Right lobe of liver (tissue), 4 donors: ENCODE data around the gene LOC101059915.

ENCODE experiments used
- POLR2A ChIP-seq: fragments of 450-650 bp; IDR thresholded peaks from one replicate; pipeline ENCODE4 v1.6.1; 2017; ENCODE audit warnings: antibody characterized with exemption, mild to moderate bottlenecking
- TF ChIP-seq, protein P1 (sequence below), 4 donors: fragments of 200-600 bp in 3 of 4; fragments of 450-650 bp in 1 of 4; IDR thresholded peaks; one replicate each; pipeline versions ENCODE4 v1.5.1 to v1.8.0; 2016 to 2022; ENCODE audit warnings: antibody characterized with exemption in 4 of 4, mild to moderate bottlenecking in 2 of 4
- donor health status: DM: no; HTN: no; CAD: no.
- donor health status: DM: no; HTN: no; CAD: no.
- donor health status: DM: no; HTN: yes; CAD: no.

DNA sequence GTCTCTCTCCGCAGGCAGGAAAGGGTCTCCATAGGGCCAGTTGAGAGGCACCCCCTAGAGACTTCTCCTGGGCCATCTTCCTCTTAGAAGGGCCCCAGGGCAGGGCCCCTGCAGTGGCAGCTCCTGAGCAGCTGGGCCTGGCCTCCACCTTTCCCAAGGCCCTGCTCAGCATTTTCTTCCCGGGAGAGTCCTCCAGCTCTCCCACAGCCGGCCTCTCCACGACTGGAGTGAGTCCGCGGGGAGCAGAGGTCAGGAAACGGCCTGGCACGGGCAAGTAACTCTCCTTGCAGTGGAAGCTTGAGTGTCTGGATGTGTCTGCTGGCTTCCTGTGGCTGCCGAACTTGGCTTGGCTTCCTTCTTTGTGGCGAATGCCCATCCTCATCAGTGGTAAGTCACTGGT is 1.6 kb upstream of the LOC101059915 start:
- TF ChIP-seq POLR2A: no peak
- TF ChIP-seq, protein P1, sequence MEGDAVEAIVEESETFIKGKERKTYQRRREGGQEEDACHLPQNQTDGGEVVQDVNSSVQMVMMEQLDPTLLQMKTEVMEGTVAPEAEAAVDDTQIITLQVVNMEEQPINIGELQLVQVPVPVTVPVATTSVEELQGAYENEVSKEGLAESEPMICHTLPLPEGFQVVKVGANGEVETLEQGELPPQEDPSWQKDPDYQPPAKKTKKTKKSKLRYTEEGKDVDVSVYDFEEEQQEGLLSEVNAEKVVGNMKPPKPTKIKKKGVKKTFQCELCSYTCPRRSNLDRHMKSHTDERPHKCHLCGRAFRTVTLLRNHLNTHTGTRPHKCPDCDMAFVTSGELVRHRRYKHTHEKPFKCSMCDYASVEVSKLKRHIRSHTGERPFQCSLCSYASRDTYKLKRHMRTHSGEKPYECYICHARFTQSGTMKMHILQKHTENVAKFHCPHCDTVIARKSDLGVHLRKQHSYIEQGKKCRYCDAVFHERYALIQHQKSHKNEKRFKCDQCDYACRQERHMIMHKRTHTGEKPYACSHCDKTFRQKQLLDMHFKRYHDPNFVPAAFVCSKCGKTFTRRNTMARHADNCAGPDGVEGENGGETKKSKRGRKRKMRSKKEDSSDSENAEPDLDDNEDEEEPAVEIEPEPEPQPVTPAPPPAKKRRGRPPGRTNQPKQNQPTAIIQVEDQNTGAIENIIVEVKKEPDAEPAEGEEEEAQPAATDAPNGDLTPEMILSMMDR (IDR thresholded peaks at IDR 0.05): no peak
